22Rv1 (cell line): ENCODE data around the gene MROH7.

ENCODE experiments used
- H3K27ac ChIP-seq: fragments of 450-650 bp; 2 replicates; pipeline ENCODE4 v1.5.1; 2017
- CTCF ChIP-seq: fragments of 450-650 bp; IDR thresholded peaks from 2 replicates; pipeline ENCODE4 v1.5.1; 2017; ENCODE audit warnings: mild to moderate bottlenecking
- ZFX ChIP-seq: fragments of 450-650 bp; IDR thresholded peaks from 2 replicates; pipeline ENCODE4 v1.6.1; 2017; ENCODE audit warnings: antibody characterized with exemption, borderline replicate concordance

MROH7 gene

GRCh38 chr1:54699936-54700525, 58.4 kb downstream of the MROH7 start:
- no peak for TF ChIP-seq ZFX
- TF ChIP-seq CTCF = no peak
- no peak overlapping the region for H3K27ac ChIP-seq

GRCh38 chr1:54701066-54701465, 59.5 kb downstream of the MROH7 start:
- H3K27ac ChIP-seq = no peak overlapping the region
- TF ChIP-seq ZFX (no peak), CTCF (no peak)

GRCh38 chr1:54701996-54702395, 60.4 kb downstream of the MROH7 start:
- no peak overlapping the region for H3K27ac ChIP-seq
- TF ChIP-seq ZFX (no peak), CTCF (no peak)

- TF ChIP-seq ZFX = no peak
- no peak for TF ChIP-seq CTCF
- no peak overlapping the region for H3K27ac ChIP-seq
Observed at GRCh38 chr1:54703471-54703870, 61.9 kb downstream of the MROH7 start.

- H3K27ac ChIP-seq = no peak overlapping the region
- TF ChIP-seq CTCF = no peak
- no peak for TF ChIP-seq ZFX
Observed at GRCh38 chr1:54705153-54705552, 63.6 kb downstream of the MROH7 start.

GRCh38 chr1:54706419-54706818, 64.8 kb downstream of the MROH7 start:
- no peak overlapping the region for H3K27ac ChIP-seq
- TF ChIP-seq CTCF (no peak), ZFX (no peak)

- no peak overlapping the region for H3K27ac ChIP-seq
- TF ChIP-seq ZFX = no peak
- TF ChIP-seq CTCF = no peak
Observed at GRCh38 chr1:54708385-54708784, 66.8 kb downstream of the MROH7 start.
